K562 (cell line): Measurements from ENCODE around the gene PLCB4. TPM values are rescaled to one million over a fixed set of nuclear protein-coding genes. Genes with fewer than 3 reads are reported as not detected.

Experiments used
- FOXP1 ChIP-seq: sonication (generic); formaldehyde crosslinking; IDR thresholded peaks from 2 replicates; pipeline ENCODE4 v1.8.0; 2022; ENCODE audit warnings: mild to moderate bottlenecking, missing genetic modification reagents
- RAD51 ChIP-seq: fragments of 450-650 bp; IDR thresholded peaks from 2 replicates; pipeline ENCODE4 v1.7.1; 2016; ENCODE audit warnings: low read depth, mild to moderate bottlenecking, borderline replicate concordance
- RBM39 ChIP-seq: fragments of 200-400 bp; formaldehyde crosslinking; optimal IDR thresholded peaks from 2 replicates; pipeline ENCODE3; 2018; ENCODE audit warnings: low read depth, low read length
- ZBED1 ChIP-seq: IDR thresholded peaks from 2 replicates; pipeline ENCODE4 v1.6.1; 2014
- polyA plus RNA-seq, 8 experiments: library from polyadenylated mRNA; depleted of rRNA in 4 of 8; stranded (reverse) in 5 of 8; unstranded in 3 of 8; fragments of >200 nt; fragmentation: Nextera tagmentation in 2 of 8; fragmentation: Illumina TruSeq in 1 of 8; extraction: Ambion mirVana in 2 of 8; extraction: Trizol in 1 of 8; gene quantifications; 2 replicates each; pipeline versions ENCODE4 v1.2.1 to v1.2.3, GENCODE V29; 2011 to 2014; ENCODE audit warnings: inconsistent platforms in 1 of 8, missing spikeins in 1 of 8
- total RNA-seq, 7 experiments: library from RNA; depleted of rRNA in 6 of 7; stranded (reverse); fragments of >200 nt in 6 of 7; fragmentation: Illumina TruSeq in 2 of 7; extraction: Trizol in 2 of 7; gene quantifications; 2 replicates each; pipeline versions ENCODE4 v1.2.1 to v1.2.3, GENCODE V29; 2011 to 2021; ENCODE audit warnings: low replicate concordance in 1 of 7
- TF ChIP-seq, protein P1 (sequence below): fragments of 250-450 bp; sonication (Bioruptor Pico); IDR thresholded peaks from 2 replicates; pipeline ENCODE4 v1.8.0; 2022; ENCODE audit warnings: moderate library complexity, mild to moderate bottlenecking, inconsistent platforms
- TF ChIP-seq, protein P2 (sequence below): fragments of 200-800 bp; sonication (Bioruptor generic); IDR thresholded peaks from 2 replicates; pipeline ENCODE4 v1.6.1; 2016; ENCODE audit warnings: missing genetic modification characterization, missing compliant biosample characterization
- TF ChIP-seq, protein P3 (sequence below), 2 experiments: fragments of 450-650 bp; IDR thresholded peaks; 2 replicates each; pipeline ENCODE4 v1.6.1; 2018; ENCODE audit warnings: mild to moderate bottlenecking in 2 of 2, low read depth in 1 of 2; ENCODE audit not compliant: partially characterized antibody in 2 of 2

PLCB4 gene
- total and polyA plus RNA-seq, 9 of the 15 experiments (the other 6 are each of a cell fraction or from before 2014, with no cell fraction given) = 0.20 to 2.9 (median 0.52) TPM

DNA sequence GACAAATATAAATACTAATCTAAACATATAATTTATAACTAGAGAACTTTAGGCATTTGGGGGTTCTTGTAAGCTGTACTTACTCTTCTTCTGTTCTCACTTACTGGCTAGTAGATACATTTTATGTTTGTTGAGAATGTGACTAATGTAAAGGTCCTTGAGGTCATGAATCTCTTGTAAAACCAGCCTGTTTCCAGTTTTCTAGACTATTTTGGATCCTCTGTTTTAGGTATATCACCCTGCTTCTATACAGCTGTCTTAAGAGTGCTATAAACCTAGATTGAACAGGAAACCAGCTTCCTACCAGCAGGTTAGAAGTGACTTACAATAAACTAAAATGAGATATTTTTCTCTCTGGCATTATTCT is 134.2 kb downstream of the PLCB4 start (continued):
- TF ChIP-seq FOXP1 (CRISPR knock-in tag) (no peak), RAD51 (no peak), RBM39 (no peak), ZBED1 (no peak)
- TF ChIP-seq, protein P1, sequence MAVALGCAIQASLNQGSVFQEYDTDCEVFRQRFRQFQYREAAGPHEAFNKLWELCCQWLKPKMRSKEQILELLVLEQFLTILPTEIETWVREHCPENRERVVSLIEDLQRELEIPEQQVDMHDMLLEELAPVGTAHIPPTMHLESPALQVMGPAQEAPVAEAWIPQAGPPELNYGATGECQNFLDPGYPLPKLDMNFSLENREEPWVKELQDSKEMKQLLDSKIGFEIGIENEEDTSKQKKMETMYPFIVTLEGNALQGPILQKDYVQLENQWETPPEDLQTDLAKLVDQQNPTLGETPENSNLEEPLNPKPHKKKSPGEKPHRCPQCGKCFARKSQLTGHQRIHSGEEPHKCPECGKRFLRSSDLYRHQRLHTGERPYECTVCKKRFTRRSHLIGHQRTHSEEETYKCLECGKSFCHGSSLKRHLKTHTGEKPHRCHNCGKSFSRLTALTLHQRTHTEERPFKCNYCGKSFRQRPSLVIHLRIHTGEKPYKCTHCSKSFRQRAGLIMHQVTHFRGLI = no peak
- TF ChIP-seq, protein P2, sequence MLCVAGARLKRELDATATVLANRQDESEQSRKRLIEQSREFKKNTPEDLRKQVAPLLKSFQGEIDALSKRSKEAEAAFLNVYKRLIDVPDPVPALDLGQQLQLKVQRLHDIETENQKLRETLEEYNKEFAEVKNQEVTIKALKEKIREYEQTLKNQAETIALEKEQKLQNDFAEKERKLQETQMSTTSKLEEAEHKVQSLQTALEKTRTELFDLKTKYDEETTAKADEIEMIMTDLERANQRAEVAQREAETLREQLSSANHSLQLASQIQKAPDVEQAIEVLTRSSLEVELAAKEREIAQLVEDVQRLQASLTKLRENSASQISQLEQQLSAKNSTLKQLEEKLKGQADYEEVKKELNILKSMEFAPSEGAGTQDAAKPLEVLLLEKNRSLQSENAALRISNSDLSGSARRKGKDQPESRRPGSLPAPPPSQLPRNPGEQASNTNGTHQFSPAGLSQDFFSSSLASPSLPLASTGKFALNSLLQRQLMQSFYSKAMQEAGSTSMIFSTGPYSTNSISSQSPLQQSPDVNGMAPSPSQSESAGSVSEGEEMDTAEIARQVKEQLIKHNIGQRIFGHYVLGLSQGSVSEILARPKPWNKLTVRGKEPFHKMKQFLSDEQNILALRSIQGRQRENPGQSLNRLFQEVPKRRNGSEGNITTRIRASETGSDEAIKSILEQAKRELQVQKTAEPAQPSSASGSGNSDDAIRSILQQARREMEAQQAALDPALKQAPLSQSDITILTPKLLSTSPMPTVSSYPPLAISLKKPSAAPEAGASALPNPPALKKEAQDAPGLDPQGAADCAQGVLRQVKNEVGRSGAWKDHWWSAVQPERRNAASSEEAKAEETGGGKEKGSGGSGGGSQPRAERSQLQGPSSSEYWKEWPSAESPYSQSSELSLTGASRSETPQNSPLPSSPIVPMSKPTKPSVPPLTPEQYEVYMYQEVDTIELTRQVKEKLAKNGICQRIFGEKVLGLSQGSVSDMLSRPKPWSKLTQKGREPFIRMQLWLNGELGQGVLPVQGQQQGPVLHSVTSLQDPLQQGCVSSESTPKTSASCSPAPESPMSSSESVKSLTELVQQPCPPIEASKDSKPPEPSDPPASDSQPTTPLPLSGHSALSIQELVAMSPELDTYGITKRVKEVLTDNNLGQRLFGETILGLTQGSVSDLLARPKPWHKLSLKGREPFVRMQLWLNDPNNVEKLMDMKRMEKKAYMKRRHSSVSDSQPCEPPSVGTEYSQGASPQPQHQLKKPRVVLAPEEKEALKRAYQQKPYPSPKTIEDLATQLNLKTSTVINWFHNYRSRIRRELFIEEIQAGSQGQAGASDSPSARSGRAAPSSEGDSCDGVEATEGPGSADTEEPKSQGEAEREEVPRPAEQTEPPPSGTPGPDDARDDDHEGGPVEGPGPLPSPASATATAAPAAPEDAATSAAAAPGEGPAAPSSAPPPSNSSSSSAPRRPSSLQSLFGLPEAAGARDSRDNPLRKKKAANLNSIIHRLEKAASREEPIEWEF (CRISPR knock-in tag) = no peak
- TF ChIP-seq, protein P3, sequence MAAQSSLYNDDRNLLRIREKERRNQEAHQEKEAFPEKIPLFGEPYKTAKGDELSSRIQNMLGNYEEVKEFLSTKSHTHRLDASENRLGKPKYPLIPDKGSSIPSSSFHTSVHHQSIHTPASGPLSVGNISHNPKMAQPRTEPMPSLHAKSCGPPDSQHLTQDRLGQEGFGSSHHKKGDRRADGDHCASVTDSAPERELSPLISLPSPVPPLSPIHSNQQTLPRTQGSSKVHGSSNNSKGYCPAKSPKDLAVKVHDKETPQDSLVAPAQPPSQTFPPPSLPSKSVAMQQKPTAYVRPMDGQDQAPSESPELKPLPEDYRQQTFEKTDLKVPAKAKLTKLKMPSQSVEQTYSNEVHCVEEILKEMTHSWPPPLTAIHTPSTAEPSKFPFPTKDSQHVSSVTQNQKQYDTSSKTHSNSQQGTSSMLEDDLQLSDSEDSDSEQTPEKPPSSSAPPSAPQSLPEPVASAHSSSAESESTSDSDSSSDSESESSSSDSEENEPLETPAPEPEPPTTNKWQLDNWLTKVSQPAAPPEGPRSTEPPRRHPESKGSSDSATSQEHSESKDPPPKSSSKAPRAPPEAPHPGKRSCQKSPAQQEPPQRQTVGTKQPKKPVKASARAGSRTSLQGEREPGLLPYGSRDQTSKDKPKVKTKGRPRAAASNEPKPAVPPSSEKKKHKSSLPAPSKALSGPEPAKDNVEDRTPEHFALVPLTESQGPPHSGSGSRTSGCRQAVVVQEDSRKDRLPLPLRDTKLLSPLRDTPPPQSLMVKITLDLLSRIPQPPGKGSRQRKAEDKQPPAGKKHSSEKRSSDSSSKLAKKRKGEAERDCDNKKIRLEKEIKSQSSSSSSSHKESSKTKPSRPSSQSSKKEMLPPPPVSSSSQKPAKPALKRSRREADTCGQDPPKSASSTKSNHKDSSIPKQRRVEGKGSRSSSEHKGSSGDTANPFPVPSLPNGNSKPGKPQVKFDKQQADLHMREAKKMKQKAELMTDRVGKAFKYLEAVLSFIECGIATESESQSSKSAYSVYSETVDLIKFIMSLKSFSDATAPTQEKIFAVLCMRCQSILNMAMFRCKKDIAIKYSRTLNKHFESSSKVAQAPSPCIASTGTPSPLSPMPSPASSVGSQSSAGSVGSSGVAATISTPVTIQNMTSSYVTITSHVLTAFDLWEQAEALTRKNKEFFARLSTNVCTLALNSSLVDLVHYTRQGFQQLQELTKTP (IDR thresholded peaks at IDR 0.05; ENCODE audit: low read depth in 1 of 2, partially characterized antibody in 2 of 2) = no peak
